OCI-LY3 (cell line): ENCODE results near the gene ZNF774.
"Not testable (repeated sequence)": the region's sequence is repeated elsewhere in the genome, so short reads cannot be mapped to it uniquely, and the experiment has no call there.

Experiments
- H2AFZ ChIP-seq: fragments of 200-600, 300-600 bp; shearing (Covaris generic); 2 replicates; pipeline ENCODE4 v1.6.0; 2014; ENCODE audit warnings: antibody characterized with exemption, low read depth, low read length
- H3K27ac ChIP-seq: fragments of 200-600, 300-600 bp; sonication (generic); 2 replicates; pipeline ENCODE4 v1.5.1; 2014; ENCODE audit warnings: mild to moderate bottlenecking, low read length, moderate library complexity, mixed read lengths
- H3K27me3 ChIP-seq: fragments of 200-600, 300-600 bp; sonication (generic); 2 replicates; pipeline ENCODE4 v1.6.1; 2014; ENCODE audit warnings: low read depth, low read length, mixed read lengths
- H3K36me3 ChIP-seq: fragments of 200-600, 300-600 bp; sonication (generic); replicated peaks from 2 replicates; pipeline ENCODE3; 2014; ENCODE audit warnings: low read depth, low read length, mixed read lengths
- H3K4me1 ChIP-seq: fragments of 300-600, 200-600 bp; sonication (generic); 2 replicates; pipeline ENCODE4 v1.6.1; 2014; ENCODE audit warnings: low read length, mixed read lengths
- H3K4me2 ChIP-seq: fragments of 200-600, 300-600 bp; sonication (generic); 2 replicates; pipeline ENCODE4 v1.6.1; 2014; ENCODE audit warnings: low read length, mixed read lengths
- H3K4me3 ChIP-seq: fragments of 300-600, 200-600 bp; sonication (generic); 2 replicates; pipeline ENCODE4 v1.5.1; 2014; ENCODE audit warnings: antibody characterized with exemption, mild to moderate bottlenecking, low read length, moderate library complexity
- H3K79me2 ChIP-seq: fragments of 300-600, 200-600 bp; shearing (Covaris generic); 2 replicates; pipeline ENCODE4 v1.6.1; 2014; ENCODE audit warnings: mild to moderate bottlenecking, low read length, mixed read lengths
- H3K9ac ChIP-seq: fragments of 300-600, 200-600 bp; shearing (Covaris generic); 2 replicates; pipeline ENCODE4 v1.6.0; 2014; ENCODE audit warnings: mild to moderate bottlenecking, low read length, moderate library complexity
- H3K9me3 ChIP-seq: fragments of 200-600, 300-600 bp; shearing (Covaris generic); 2 replicates; pipeline ENCODE4 v1.6.1; 2014; ENCODE audit warnings: low read length, mixed read lengths; ENCODE audit not compliant: insufficient read depth
- H4K20me1 ChIP-seq: fragments of 200-600, 300-600 bp; sonication (generic); 2 replicates; pipeline ENCODE4 v1.6.1; 2016; ENCODE audit warnings: low read length, mixed read lengths; ENCODE audit not compliant: insufficient read depth
- EZH2phosphoT487 ChIP-seq: fragments of 200-600 bp; shearing (Covaris generic); IDR thresholded peaks from 2 replicates; pipeline ENCODE4 v1.6.1; 2018; ENCODE audit warnings: antibody characterized with exemption, mixed run types, low read depth
- TF ChIP-seq, protein P1 (sequence below): fragments of 200-600, 300-600 bp; sonication (generic); IDR thresholded peaks from 2 replicates; pipeline ENCODE4 v1.5.1; 2014; ENCODE audit warnings: antibody characterized with exemption, low read length, low read depth

ZNF774 gene

DNA sequence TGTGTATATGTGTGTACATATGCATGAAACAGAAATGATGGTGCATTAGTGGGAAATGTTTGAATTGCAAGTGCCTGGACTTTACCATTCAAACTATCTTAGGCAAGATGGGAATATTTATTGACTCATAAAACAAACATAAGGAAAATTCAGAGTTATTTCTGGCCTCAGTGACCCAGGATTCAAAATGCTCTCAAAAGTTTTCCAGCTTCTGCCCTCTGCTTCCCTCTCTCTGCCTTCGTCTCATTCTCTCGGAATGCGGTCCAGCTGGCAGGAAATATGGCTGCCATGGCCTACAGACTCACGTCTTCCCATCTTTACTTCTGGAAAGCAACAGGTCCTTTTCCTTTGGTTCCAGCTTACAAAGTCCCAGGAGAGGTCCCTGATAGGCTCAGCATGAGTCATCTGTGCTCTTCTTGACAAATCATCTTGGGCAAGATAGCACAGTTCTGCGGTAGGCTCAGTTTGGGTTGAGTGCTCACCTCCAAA, 8.7 kb upstream of the ZNF774 start:
- no peaks in the 10 kb centered on the region for H3K79me2 ChIP-seq
- peaks cover 3% of the 10 kb centered on the region; the same call in 1 of the 2 replicates for H3K27me3 ChIP-seq
- TF ChIP-seq EZH2phosphoT487, result no peak
- TF ChIP-seq, protein P1, sequence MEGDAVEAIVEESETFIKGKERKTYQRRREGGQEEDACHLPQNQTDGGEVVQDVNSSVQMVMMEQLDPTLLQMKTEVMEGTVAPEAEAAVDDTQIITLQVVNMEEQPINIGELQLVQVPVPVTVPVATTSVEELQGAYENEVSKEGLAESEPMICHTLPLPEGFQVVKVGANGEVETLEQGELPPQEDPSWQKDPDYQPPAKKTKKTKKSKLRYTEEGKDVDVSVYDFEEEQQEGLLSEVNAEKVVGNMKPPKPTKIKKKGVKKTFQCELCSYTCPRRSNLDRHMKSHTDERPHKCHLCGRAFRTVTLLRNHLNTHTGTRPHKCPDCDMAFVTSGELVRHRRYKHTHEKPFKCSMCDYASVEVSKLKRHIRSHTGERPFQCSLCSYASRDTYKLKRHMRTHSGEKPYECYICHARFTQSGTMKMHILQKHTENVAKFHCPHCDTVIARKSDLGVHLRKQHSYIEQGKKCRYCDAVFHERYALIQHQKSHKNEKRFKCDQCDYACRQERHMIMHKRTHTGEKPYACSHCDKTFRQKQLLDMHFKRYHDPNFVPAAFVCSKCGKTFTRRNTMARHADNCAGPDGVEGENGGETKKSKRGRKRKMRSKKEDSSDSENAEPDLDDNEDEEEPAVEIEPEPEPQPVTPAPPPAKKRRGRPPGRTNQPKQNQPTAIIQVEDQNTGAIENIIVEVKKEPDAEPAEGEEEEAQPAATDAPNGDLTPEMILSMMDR, result no peak
- H3K4me1 ChIP-seq, result no peaks in the 10 kb centered on the region
- no peak overlapping the region for H3K9ac ChIP-seq
- no peak overlapping the region for H2AFZ ChIP-seq
- H3K4me2 ChIP-seq, result no peak overlapping the region
- no peak overlapping the region for H3K4me3 ChIP-seq
- no peaks in the 10 kb centered on the region for H3K9me3 ChIP-seq
- H3K27ac ChIP-seq, result no peak overlapping the region
- no peaks in the 10 kb centered on the region for H4K20me1 ChIP-seq
- no peaks in the 10 kb centered on the region for H3K36me3 ChIP-seq

DNA sequence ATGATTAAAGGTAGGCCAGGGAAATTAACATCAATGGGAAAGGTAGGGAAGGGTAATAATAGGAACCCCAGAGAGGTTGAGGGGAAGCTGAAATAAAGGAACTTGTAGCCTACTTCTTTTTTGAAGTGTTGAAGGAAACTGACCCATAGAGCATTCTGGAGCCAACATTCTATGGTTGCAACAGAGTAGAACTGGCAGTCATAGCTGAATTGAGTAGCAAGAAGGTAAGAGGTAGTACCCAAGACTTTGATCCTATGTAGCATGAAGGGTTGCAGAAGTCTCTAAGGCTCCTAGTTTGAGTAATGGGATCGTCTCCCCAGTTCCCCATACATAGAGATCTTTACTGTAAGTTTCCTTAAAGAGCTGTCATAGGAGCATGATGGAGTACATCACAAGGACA, 7.4 kb upstream of the ZNF774 start:
- Histone ChIP-seq H3K27ac (no peak overlapping the region), H3K9ac (no peak overlapping the region), H4K20me1 (no peaks in the 10 kb centered on the region), H3K4me2 (no peak overlapping the region), H3K4me3 (no peak overlapping the region), H3K79me2 (no peaks in the 10 kb centered on the region), H3K4me1 (no peaks in the 10 kb centered on the region), H3K36me3 (no peaks in the 10 kb centered on the region), H2AFZ (no peak overlapping the region), H3K27me3 (peaks cover 3% of the 10 kb centered on the region; the same call in 1 of the 2 replicates), H3K9me3 (no peaks in the 10 kb centered on the region)
- TF ChIP-seq, protein P1, result no peak
- TF ChIP-seq EZH2phosphoT487, result no peak

GRCh38 chr15:90345857-90346256, 6.2 kb upstream of the ZNF774 start:
- H3K4me3 ChIP-seq, result no peak overlapping the region
- no peak for TF ChIP-seq EZH2phosphoT487
- TF ChIP-seq, protein P1, result no peak
- H2AFZ ChIP-seq, result no peak overlapping the region
- no peaks in the 10 kb centered on the region for H3K79me2 ChIP-seq
- no peaks in the 10 kb centered on the region for H3K36me3 ChIP-seq
- H3K9me3 ChIP-seq, result no peaks in the 10 kb centered on the region
- H3K4me2 ChIP-seq, result no peak overlapping the region
- no peaks in the 10 kb centered on the region for H3K27me3 ChIP-seq
- no peaks in the 10 kb centered on the region for H3K4me1 ChIP-seq
- no peak overlapping the region for H3K9ac ChIP-seq
- no peak overlapping the region for H3K27ac ChIP-seq
- no peaks in the 10 kb centered on the region for H4K20me1 ChIP-seq

DNA sequence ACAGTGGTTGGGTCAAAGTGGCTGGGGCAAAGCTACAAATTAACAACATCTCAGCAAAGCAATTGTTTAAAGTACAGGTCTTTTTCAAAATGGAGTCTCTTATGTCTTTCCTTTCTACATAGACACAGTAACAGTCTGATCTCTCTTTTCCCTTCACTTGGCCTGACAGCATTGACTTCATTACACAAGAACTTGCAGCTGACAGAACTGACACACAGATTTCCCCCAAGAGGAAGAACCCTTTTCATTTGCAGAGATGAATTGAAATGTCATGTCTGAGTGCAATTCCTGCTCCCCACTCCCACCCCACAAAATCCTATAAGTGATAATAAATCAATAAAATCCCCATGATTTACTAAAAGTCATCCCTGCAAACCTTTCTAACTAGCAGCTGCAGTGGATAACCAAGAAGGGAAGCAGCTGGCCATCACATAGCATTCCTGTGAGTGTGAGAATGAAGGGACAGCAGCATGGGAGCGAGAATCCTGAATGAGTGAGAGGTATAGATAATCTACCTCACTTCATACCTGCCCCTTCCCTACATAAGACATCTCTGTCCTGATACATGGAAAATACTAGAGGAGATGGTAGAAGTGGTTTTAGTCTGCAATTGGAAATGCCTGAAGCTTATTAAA, 4.5 kb upstream of the ZNF774 start:
- not testable (repeated sequence) for H3K4me3 ChIP-seq, H3K4me2 ChIP-seq

More for the DNA sequence above, 4.5 kb upstream of the ZNF774 start:
- not testable (repeated sequence) for H3K27ac ChIP-seq, H3K79me2 ChIP-seq, H3K9me3 ChIP-seq, H3K36me3 ChIP-seq, H3K9ac ChIP-seq, H4K20me1 ChIP-seq, H2AFZ ChIP-seq, H3K4me1 ChIP-seq, H3K27me3 ChIP-seq
